ENCODE data around the gene MRPL9. TPM values are rescaled to one million over a fixed set of nuclear protein-coding genes. Genes with fewer than 3 reads are reported as not detected.

The MRPL9 gene
- total and polyA plus RNA-seq, 10 of the 15 experiments (the other 5 are each of a cell fraction or from before 2014, with no cell fraction given), result 35.7 to 161 (median 110) TPM

GRCh38 chr1:151807766-151808165, 44.5 kb upstream of the MRPL9 start:
- ChIA-PET RAD21 (ENCODE audit: unreplicated experiment) (no interaction called here), SMC1A (ENCODE audit: uncharacterized antibody, unreplicated experiment) (no interaction called here), POLR2A (no interaction called here), CTCF (interaction anchor here (1.2 kb wide), 1 partner anchor 30 kb away, joined by 3 read pairs; no protein-coding TSS in a partner anchor)
- TF ChIP-seq CEBPB (IDR thresholded peaks at IDR 0.05; ENCODE audit: borderline replicate concordance in 1 of 2, low read depth in 2 of 2, low read length in 2 of 2) (no peak), PAX8 (IDR thresholded peaks at IDR 0.05) (no peak), CHD1 (IDR thresholded peaks at IDR 0.05; ENCODE audit: low read depth, low read length) (no peak), CREM (IDR thresholded peaks at IDR 0.05; ENCODE audit: low read depth) (no peak), NFYA (IDR thresholded peaks at IDR 0.05; ENCODE audit: borderline replicate concordance, low read depth, low read length) (no peak), YY1 (IDR thresholded peaks at IDR 0.05; ENCODE audit: low read depth, low read length) (no peak), PML (IDR thresholded peaks at IDR 0.05; ENCODE audit: low read length) (no peak), NFYB (IDR thresholded peaks at IDR 0.05; ENCODE audit: insufficient read depth, low read depth, low read length) (no peak), HCFC1 (IDR thresholded peaks at IDR 0.05; ENCODE audit: low read length) (no peak), USF1 (IDR thresholded peaks at IDR 0.05; ENCODE audit: borderline replicate concordance, extremely low read length, insufficient read depth, low read depth, low read length) (no peak), RUNX3 (IDR thresholded peaks at IDR 0.05; ENCODE audit: low read length) (no peak), PAX5 (IDR thresholded peaks at IDR 0.05; ENCODE audit: borderline replicate concordance, low read depth, low read length) (no peak), RELA (IDR thresholded peaks at IDR 0.05; ENCODE audit: borderline replicate concordance, partially characterized antibody) (no peak), MYC (IDR thresholded peaks at IDR 0.05; ENCODE audit: insufficient read depth, insufficient read length, insufficient replicate concordance, low read length, severe bottlenecking) (no peak), SUPT20H (IDR thresholded peaks at IDR 0.05; ENCODE audit: borderline replicate concordance, control insufficient read depth, low read depth, low read length) (no peak), ZBED1 (IDR thresholded peaks at IDR 0.05; ENCODE audit: borderline replicate concordance) (no peak), ATF3 (IDR thresholded peaks at IDR 0.05; ENCODE audit: borderline replicate concordance, extremely low read depth, low read depth, low read length) (no peak)
- no peak for ATAC-seq
- Histone ChIP-seq H2AFZ (ENCODE audit: control insufficient read depth, low read depth, low read length) (no peak overlapping the region), H3K4me3 (no peak overlapping the region), H3K27ac (ENCODE audit: control insufficient read depth, insufficient read depth) (no peak overlapping the region), H3K9me3 (replicated peaks; ENCODE audit: control insufficient read depth, insufficient read depth, low read length) (no peaks in the 10 kb centered on the region), H3K4me1 (ENCODE audit: control insufficient read depth, insufficient read depth, low read length) (peaks cover 6% of the 10 kb centered on the region; the same call in 1 of the 2 replicates), H3K4me2 (ENCODE audit: control insufficient read depth, insufficient read depth) (no peak overlapping the region), H3K79me2 (ENCODE audit: control insufficient read depth, insufficient read depth, low read length) (no peaks in the 10 kb centered on the region), H3K27me3 (replicated peaks in 1 of 2; ENCODE audit: control insufficient read depth in 2 of 2, insufficient read depth in 2 of 2, low read length in 1 of 2) (peaks cover 0 to 3% of the 10 kb centered on the region in 2 experiments; a peak in 3 of 4 replicates), H3K9ac (ENCODE audit: control insufficient read depth, insufficient read depth, low read length) (no peak overlapping the region), H4K20me1 (ENCODE audit: control insufficient read depth, insufficient read depth) (no peaks in the 10 kb centered on the region), H3K36me3 (ENCODE audit: control insufficient read depth in 2 of 2, insufficient read depth in 2 of 2, low read length in 1 of 2) (no peaks in the 10 kb centered on the region)
- BruUV-seq (replicated peaks), result no TSS peak
- no peak for DNase-seq (ENCODE audit: low read depth, low spot score)
- in situ Hi-C loops (cut with MboI), result no loop called here
- FAIRE-seq, result no peak
- WGBS (ENCODE audit: insufficient coverage, insufficient replicate concordance, low lambda C conversion rate, missing lambda C conversion rate), result 0% methylated on average over 1 of the region's 1 CpG
- intact Hi-C loops (cut with micrococcal nuclease; ENCODE audit: unreplicated experiment), result no loop called here

Data from GM12878 (cell line).